ENCODE data around the gene HDAC9. TPM values are rescaled to one million over a fixed set of nuclear protein-coding genes. Genes with fewer than 3 reads are reported as not detected.
A peak's percentile ranks its signal among the peaks of the same experiment; 100 is the strongest.

The HDAC9 gene
- polyA plus RNA-seq, 1 of the 3 experiments (the other 2 are of a cell fraction): 11.6 TPM

GRCh38 chr7:18694484-18694883 is 198.9 kb downstream of the HDAC9 start:
- H3K4me1 ChIP-seq (ENCODE audit: control insufficient read depth in 1 of 2, insufficient read depth in 2 of 2, low read depth in 1 of 2, low read length in 1 of 2): peaks cover 0 to 54% of the 10 kb centered on the region in 2 experiments; a peak in 3 of 4 replicates
- no peak overlapping the region for H2AFZ ChIP-seq (ENCODE audit: low read depth)
- H3K36me3 ChIP-seq (replicated peaks in 1 of 2; ENCODE audit: control insufficient read depth in 1 of 2, insufficient read depth in 2 of 2, low read length in 1 of 2): no peaks in the 10 kb centered on the region
- whole genome bisulfite sequencing (ENCODE audit: low lambda C conversion rate): 93% methylated on average over 3 of the region's 3 CpGs
- H3K4me2 ChIP-seq: no peak overlapping the region
- no peaks in the 10 kb centered on the region for H4K20me1 ChIP-seq (ENCODE audit: insufficient read depth)
- H3K9me3 ChIP-seq: peaks cover 3% of the 10 kb centered on the region; the same call in 1 of the 2 replicates
- H3K79me2 ChIP-seq (ENCODE audit: insufficient read depth): no peaks in the 10 kb centered on the region
- H3K27ac ChIP-seq (ENCODE audit: low read depth in 2 of 2, low read length in 1 of 2): peak overlapping the region in 1 of 2 experiments; percentile 95; a peak in 2 of 4 replicates
- no peak overlapping the region for H3K9ac ChIP-seq
- no peaks in the 10 kb centered on the region for H3K9me2 ChIP-seq
- H3K4me3 ChIP-seq (ENCODE audit: low read depth in 2 of 2, low read length in 1 of 2): no peak overlapping the region
- H3F3A ChIP-seq (replicated peaks; ENCODE audit: insufficient read depth): peaks cover 4% of the 10 kb centered on the region
- ChIA-PET CTCF (interaction anchor here (0.9 to 3.9 kb wide), 22 partner anchors 10 to 425 kb away, joined by 3 to 80 read pairs (median 12); partner anchors contain the start of gene TWIST1), POLR2A (interaction anchor here (2.8 kb wide), 1 partner anchor 413 kb away, joined by 23 read pairs; no protein-coding TSS in a partner anchor)
- H3K27me3 ChIP-seq (ENCODE audit: insufficient read depth): no peaks in the 10 kb centered on the region
- no peak for DNase-seq
- no peak for TF ChIP-seq SMC3 (IDR thresholded peaks at IDR 0.05; ENCODE audit: low read depth, low read length)
- no peak for TF ChIP-seq RFX5 (IDR thresholded peaks at IDR 0.05; ENCODE audit: low read length)
- TF ChIP-seq FOXJ3 (CRISPR knock-in tag; IDR thresholded peaks at IDR 0.05): no peak
- TF ChIP-seq, protein P1, sequence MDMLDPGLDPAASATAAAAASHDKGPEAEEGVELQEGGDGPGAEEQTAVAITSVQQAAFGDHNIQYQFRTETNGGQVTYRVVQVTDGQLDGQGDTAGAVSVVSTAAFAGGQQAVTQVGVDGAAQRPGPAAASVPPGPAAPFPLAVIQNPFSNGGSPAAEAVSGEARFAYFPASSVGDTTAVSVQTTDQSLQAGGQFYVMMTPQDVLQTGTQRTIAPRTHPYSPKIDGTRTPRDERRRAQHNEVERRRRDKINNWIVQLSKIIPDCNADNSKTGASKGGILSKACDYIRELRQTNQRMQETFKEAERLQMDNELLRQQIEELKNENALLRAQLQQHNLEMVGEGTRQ (IDR thresholded peaks at IDR 0.05; ENCODE audit: borderline replicate concordance, low read depth, low read length): no peak
- TF ChIP-seq, protein P2, sequence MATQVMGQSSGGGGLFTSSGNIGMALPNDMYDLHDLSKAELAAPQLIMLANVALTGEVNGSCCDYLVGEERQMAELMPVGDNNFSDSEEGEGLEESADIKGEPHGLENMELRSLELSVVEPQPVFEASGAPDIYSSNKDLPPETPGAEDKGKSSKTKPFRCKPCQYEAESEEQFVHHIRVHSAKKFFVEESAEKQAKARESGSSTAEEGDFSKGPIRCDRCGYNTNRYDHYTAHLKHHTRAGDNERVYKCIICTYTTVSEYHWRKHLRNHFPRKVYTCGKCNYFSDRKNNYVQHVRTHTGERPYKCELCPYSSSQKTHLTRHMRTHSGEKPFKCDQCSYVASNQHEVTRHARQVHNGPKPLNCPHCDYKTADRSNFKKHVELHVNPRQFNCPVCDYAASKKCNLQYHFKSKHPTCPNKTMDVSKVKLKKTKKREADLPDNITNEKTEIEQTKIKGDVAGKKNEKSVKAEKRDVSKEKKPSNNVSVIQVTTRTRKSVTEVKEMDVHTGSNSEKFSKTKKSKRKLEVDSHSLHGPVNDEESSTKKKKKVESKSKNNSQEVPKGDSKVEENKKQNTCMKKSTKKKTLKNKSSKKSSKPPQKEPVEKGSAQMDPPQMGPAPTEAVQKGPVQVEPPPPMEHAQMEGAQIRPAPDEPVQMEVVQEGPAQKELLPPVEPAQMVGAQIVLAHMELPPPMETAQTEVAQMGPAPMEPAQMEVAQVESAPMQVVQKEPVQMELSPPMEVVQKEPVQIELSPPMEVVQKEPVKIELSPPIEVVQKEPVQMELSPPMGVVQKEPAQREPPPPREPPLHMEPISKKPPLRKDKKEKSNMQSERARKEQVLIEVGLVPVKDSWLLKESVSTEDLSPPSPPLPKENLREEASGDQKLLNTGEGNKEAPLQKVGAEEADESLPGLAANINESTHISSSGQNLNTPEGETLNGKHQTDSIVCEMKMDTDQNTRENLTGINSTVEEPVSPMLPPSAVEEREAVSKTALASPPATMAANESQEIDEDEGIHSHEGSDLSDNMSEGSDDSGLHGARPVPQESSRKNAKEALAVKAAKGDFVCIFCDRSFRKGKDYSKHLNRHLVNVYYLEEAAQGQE (IDR thresholded peaks at IDR 0.05; ENCODE audit: low read depth, low read length): no peak
- TF ChIP-seq RXRA (IDR thresholded peaks at IDR 0.05; ENCODE audit: borderline replicate concordance, low read depth): no peak
- no peak for TF ChIP-seq USF1 (IDR thresholded peaks at IDR 0.05; ENCODE audit: borderline replicate concordance, low read depth)
- TF ChIP-seq EP300 (IDR thresholded peaks at IDR 0.05; ENCODE audit: borderline replicate concordance in 1 of 2, low read depth in 1 of 2, low read length in 1 of 2): peak in 1 of 2 experiments; percentile 72; a peak in 2 of 4 replicates
- no peak for TF ChIP-seq POLR2AphosphoS5 (IDR thresholded peaks at IDR 0.05; ENCODE audit: low read depth, low read length)
- no peak for TF ChIP-seq FOXM1 (IDR thresholded peaks at IDR 0.05; ENCODE audit: low read depth)
- no peak for TF ChIP-seq TEAD4 (IDR thresholded peaks at IDR 0.05; ENCODE audit: borderline replicate concordance, insufficient read depth)
- TF ChIP-seq GATA2 (CRISPR knock-in tag; IDR thresholded peaks at IDR 0.05): 0 out of 2 replicates have a peak, but pooled peaks have one; percentile 5
- TF ChIP-seq TCF12 (IDR thresholded peaks at IDR 0.05): no peak
- no peak for TF ChIP-seq PBX3 (IDR thresholded peaks at IDR 0.05)

Measured in SK-N-SH (cell line).